SK-N-MC (cell line): ENCODE results near the gene HBB.

Experiments used
- DNase-seq: peaks from one replicate; pipeline ENCODE4 v3.0.0-alpha.2; 2011; ENCODE audit warnings: low read depth, low spot score
- H3K27ac ChIP-seq: fragments of 200-600 bp; sonication (generic); 2 replicates; pipeline ENCODE4 v1.5.1; 2016; ENCODE audit warnings: mixed run types
- H3K36me3 ChIP-seq: fragments of 200-600 bp; sonication (generic); 2 replicates; pipeline ENCODE4 v1.6.1; 2017; ENCODE audit warnings: antibody characterized with exemption, low read length, mixed read lengths; ENCODE audit not compliant: insufficient read depth
- H3K4me3 ChIP-seq: fragments of 200-600 bp; sonication (generic); 2 replicates; pipeline ENCODE4 v1.5.1; 2016
- H3K9ac ChIP-seq: fragments of 200-600 bp; sonication (generic); 2 replicates; pipeline ENCODE4 v1.8.0; 2017; ENCODE audit warnings: mixed run types, mixed read lengths; ENCODE audit not compliant: insufficient read length
- H3K9me3 ChIP-seq: fragments of 200-600 bp; sonication (generic); 2 replicates; pipeline ENCODE4 v1.6.1; 2017; ENCODE audit warnings: low read depth, mild to moderate bottlenecking, antibody characterized with exemption, low read length, moderate library complexity, mixed read lengths
- EZH2 ChIP-seq: fragments of 200-600 bp; sonication (generic); IDR thresholded peaks from one replicate; pipeline ENCODE4 v1.6.1; 2017; ENCODE audit warnings: antibody characterized with exemption
- FOXP2 ChIP-seq: optimal IDR thresholded peaks from 2 replicates; pipeline ENCODE3; 2011; ENCODE audit warnings: mild to moderate bottlenecking, moderate library complexity; ENCODE audit not compliant: insufficient read depth; ENCODE audit errors: extremely low read length, control extremely low read depth
- POLR2AphosphoS5 ChIP-seq: IDR thresholded peaks from 2 replicates; pipeline ENCODE4 v1.6.1; 2012; ENCODE audit warnings: mild to moderate bottlenecking, low read depth, low read length, borderline replicate concordance

HBB gene

DNA sequence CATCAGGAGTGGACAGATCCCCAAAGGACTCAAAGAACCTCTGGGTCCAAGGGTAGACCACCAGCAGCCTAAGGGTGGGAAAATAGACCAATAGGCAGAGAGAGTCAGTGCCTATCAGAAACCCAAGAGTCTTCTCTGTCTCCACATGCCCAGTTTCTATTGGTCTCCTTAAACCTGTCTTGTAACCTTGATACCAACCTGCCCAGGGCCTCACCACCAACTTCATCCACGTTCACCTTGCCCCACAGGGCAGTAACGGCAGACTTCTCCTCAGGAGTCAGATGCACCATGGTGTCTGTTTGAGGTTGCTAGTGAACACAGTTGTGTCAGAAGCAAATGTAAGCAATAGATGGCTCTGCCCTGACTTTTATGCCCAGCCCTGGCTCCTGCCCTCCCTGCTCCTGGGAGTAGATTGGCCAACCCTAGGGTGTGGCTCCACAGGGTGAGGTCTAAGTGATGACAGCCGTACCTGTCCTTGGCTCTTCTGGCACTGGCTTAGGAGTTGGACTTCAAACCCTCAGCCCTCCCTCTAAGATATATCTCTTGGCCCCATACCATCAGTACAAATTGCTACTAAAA lies at the start of gene HBB:
Gene HBB, minus strand, starts transcription at position 340 of the 579 bp plus-strand sequence. Its CDS starts 50 bp downstream, at position 290.
- H3K27ac ChIP-seq, result no peak within 1 kb of the TSS
- no peak for DNase-seq
- no peaks in the 10 kb centered on the region for H3K36me3 ChIP-seq
- TF ChIP-seq FOXP2 (no peak), EZH2 (no peak), POLR2AphosphoS5 (no peak)
- H3K9me3 ChIP-seq, result no peaks in the 10 kb centered on the region
- no peak within 1 kb of the TSS for H3K9ac ChIP-seq
- H3K4me3 ChIP-seq, result no peak within 1 kb of the TSS

DNA sequence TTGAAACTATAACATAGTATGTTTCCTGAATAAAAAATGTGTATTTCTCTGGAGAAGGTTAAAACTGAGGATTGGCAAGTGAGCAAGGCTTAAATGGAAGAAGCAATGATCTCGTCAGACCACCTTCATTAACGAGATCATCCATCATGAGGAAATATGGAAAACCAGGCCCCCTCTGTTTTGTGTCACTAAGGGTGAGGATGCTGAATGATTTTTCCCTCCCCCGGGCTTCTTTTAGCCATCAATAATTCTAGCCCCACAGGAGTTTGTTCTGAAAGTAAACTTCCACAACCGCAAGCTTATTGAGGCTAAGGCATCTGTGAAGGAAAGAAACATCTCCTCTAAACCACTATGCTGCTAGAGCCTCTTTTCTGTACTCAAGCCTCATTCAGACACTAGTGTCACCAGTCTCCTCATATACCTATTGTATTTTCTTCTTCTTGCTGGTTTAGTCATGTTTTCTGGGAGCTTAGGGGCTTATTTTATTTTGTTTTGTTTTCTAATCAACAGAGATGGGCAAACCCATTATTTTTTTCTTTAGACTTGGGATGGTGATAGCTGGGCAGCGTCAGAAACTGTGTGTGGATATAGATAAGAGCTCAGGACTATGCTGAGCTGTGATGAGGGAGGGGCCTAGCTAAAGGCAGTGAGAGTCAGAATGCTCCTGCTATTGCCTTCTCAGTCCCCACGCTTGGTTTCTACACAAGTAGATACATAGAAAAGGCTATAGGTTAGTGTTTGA lies 48.7 kb upstream of the HBB start:
- Histone ChIP-seq H3K9me3 (no peaks in the 10 kb centered on the region), H3K27ac (no peak overlapping the region), H3K4me3 (no peak overlapping the region), H3K36me3 (no peaks in the 10 kb centered on the region), H3K9ac (no peak overlapping the region)
- TF ChIP-seq EZH2 (no peak), FOXP2 (no peak), POLR2AphosphoS5 (no peak)
- DNase-seq, result no peak

DNA sequence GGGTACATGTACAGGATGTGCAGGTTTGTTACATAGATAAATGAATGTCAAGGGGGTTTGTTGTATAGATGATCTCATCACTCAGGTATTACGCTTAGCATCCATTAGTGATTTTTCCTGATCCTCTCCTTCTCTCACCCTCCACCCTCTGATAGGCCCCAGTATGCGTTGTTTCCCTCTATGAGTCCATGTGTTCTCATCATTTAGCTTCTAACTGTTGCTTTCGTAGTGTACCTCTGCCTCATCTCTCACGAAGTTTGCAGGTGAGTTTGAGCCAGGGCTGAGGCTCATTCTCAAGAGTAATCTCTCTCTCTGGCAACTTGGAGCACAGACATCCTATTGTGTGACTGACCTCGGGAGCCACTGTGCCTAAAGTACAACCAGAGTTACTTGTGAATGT lies 47.5 kb upstream of the HBB start:
- H3K9me3 ChIP-seq, result no peaks in the 10 kb centered on the region
- TF ChIP-seq POLR2AphosphoS5, result no peak
- no peak for TF ChIP-seq EZH2
- TF ChIP-seq FOXP2, result no peak
- no peak overlapping the region for H3K9ac ChIP-seq
- no peak overlapping the region for H3K27ac ChIP-seq
- no peaks in the 10 kb centered on the region for H3K36me3 ChIP-seq
- no peak overlapping the region for H3K4me3 ChIP-seq
- no peak for DNase-seq

DNA sequence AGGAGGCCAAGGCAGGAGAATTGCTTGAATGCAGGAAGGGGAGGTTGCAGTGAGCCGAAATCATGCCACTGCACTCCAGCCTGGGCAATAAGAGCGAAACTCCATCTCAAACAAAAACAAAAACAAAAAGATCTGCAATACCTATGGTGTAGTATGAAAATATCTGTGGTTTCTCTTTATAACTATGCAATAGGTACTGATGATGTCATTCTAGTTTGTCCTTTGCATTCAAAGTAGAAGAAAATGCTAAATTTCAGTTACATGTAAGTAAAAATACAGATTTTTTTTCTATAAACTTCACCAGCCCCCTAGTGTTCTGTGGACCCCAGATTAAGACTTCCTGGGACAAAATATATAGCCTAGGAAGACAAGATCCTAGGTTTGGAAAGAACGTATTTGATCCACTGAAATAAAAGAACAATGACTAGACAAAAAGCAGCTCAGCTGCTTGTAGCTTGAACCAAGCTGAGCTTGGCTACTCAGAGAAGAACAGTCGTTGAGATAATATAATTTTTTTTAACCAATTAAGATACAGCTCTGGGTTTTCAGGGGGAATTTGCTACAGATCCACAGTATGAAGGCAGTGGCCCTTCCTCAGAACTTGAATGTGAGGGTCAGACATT lies 45.6 kb upstream of the HBB start:
- TF ChIP-seq EZH2, result no peak
- TF ChIP-seq POLR2AphosphoS5, result no peak
- no peak for TF ChIP-seq FOXP2
- H3K4me3 ChIP-seq, result no peak overlapping the region
- no peak overlapping the region for H3K27ac ChIP-seq
- H3K9me3 ChIP-seq, result no peaks in the 10 kb centered on the region
- no peaks in the 10 kb centered on the region for H3K36me3 ChIP-seq
- no peak overlapping the region for H3K9ac ChIP-seq
- no peak for DNase-seq

DNA sequence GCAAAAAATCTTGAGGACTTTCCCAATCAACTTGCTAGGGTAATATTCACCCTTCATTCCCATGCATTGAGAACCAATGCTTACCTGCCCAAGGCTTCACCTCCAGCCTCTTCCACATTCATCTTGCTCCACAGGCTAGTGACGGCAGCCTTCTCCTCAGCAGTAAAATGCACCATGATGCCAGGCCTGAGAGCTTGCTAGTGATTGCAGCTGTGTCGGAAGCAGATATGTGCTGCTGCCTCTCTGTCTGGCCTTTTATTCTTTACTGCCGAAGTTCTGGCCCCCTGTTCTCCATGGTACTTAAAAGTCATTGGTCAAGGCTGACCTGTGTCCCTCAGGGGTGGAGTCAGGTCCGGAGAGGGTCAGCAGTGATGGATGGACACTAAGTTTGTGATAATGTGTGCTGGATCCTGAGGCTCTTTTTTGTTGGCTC lies 42.9 kb upstream of the HBB start, which contains the start of gene HBE1:
Gene HBE1, minus strand, starts transcription at position 231 of the 433 bp plus-strand sequence. Its CDS starts 55 bp downstream, at position 176.
- DNase-seq, result no peak
- H3K27ac ChIP-seq, result no peak within 1 kb of the TSS
- no peaks in the 10 kb centered on the region for H3K36me3 ChIP-seq
- TF ChIP-seq POLR2AphosphoS5 (no peak), FOXP2 (no peak), EZH2 (no peak)
- H3K9ac ChIP-seq, result no peak within 1 kb of the TSS
- no peak within 1 kb of the TSS for H3K4me3 ChIP-seq
- no peaks in the 10 kb centered on the region for H3K9me3 ChIP-seq

DNA sequence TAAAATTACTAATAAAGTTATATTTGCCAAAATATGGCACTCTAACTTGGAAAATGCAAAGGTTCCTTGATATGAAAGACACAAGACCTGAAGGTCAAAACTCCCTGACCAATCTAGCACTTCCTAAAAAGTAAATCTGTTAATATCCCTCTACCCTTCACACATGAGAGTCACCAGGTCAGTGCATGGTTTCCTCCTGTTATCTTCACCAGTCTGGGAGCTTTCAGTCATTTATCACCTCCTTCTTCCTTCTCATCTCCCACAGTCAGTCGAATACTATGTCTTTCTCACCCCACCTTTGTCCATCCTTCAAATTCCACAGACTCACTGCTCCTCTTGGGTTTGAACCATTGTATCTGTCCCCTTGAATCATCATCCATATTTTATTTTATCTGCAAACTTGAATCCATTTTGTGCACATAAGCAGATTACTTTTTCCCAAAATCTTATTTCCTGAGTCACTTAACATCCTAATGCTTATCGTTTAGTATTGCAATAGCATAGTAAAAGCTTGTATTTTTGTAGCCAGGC lies 40.2 kb upstream of the HBB start:
- no peak for DNase-seq
- Histone ChIP-seq H3K9ac (no peak overlapping the region), H3K9me3 (no peaks in the 10 kb centered on the region), H3K36me3 (no peaks in the 10 kb centered on the region), H3K27ac (no peak overlapping the region), H3K4me3 (no peak overlapping the region)
- TF ChIP-seq EZH2 (no peak), POLR2AphosphoS5 (no peak), FOXP2 (no peak)

DNA sequence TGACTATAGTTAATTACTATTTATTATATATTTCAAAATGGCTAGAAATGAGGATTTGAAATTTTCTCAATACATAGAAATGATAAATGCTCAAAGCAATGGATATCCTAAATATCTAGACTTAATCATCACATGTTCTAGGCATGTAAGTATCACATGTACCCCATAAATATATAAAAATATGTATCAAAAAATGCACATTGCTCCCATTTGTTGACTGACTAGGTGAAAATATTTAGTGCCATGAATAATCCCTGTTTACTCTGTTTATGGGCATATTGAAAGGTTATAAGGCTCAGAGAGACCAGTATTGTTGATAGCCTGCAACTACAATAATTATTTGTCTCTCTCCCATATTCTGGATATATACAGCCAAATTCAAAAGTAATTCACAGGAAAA lies 39.7 kb upstream of the HBB start:
- no peak overlapping the region for H3K27ac ChIP-seq
- no peaks in the 10 kb centered on the region for H3K36me3 ChIP-seq
- no peak overlapping the region for H3K4me3 ChIP-seq
- DNase-seq, result no peak
- H3K9ac ChIP-seq, result no peak overlapping the region
- no peaks in the 10 kb centered on the region for H3K9me3 ChIP-seq
- TF ChIP-seq EZH2 (no peak), POLR2AphosphoS5 (no peak), FOXP2 (no peak)

DNA sequence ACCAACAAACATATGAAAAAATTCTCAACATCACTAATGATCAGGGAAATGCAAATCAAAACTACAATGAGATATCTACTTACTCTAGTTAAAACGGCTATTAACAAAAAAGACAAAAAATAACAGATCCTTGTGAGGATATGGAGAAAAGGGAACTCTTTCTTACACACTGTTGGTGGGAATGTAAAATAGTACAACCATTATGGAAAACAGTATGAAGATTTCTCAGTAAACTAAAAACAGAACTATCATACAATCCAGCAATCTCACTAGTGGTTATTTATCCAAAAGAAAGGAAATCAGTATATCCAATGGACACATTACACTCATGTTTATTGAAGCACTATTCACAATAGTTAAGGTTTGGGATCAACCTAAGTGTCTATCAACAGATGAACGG lies 39.0 kb upstream of the HBB start:
- Histone ChIP-seq H3K36me3 (no peaks in the 10 kb centered on the region), H3K9me3 (no peaks in the 10 kb centered on the region), H3K27ac (no peak overlapping the region), H3K4me3 (no peak overlapping the region), H3K9ac (no peak overlapping the region)
- TF ChIP-seq POLR2AphosphoS5 (no peak), FOXP2 (no peak), EZH2 (no peak)
- DNase-seq, result no peak
